Parathyroid adenoma (tissue), 2 donors: ENCODE data around the gene TGFB1.
A peak's percentile ranks its signal among the peaks of the same experiment; 100 is the strongest.

Experiments
- H2AFZ ChIP-seq: fragments of 300-600 bp; sonication (generic); one replicate; pipeline ENCODE4 v1.7.0; 2017; ENCODE audit warnings: antibody characterized with exemption, mild to moderate bottlenecking
- H3K27ac ChIP-seq: fragments of 300-600 bp; sonication (generic); one replicate; pipeline ENCODE4 v1.7.0; 2017
- H3K27me3 ChIP-seq: fragments of 300-600 bp; sonication (generic); one replicate; pipeline ENCODE4 v1.7.0; 2017; ENCODE audit warnings: low read length; ENCODE audit not compliant: control insufficient read depth, insufficient read depth
- H3K36me3 ChIP-seq: fragments of 300-600 bp; sonication (generic); one replicate; pipeline ENCODE4 v1.7.0; 2017; ENCODE audit warnings: low read length; ENCODE audit not compliant: control insufficient read depth, insufficient read depth
- H3K4me1 ChIP-seq: fragments of 300-600 bp; sonication (generic); one replicate; pipeline ENCODE4 v1.7.0; 2017; ENCODE audit warnings: control low read depth
- H3K4me2 ChIP-seq: fragments of 300-600 bp; sonication (generic); one replicate; pipeline ENCODE4 v1.7.0; 2017; ENCODE audit warnings: low read length
- H3K4me3 ChIP-seq: fragments of 300-600 bp; sonication (generic); one replicate; pipeline ENCODE4 v1.7.0; 2017; ENCODE audit warnings: low read depth, low read length
- H3K79me2 ChIP-seq: fragments of 300-600 bp; sonication (generic); one replicate; pipeline ENCODE4 v1.7.0; 2017; ENCODE audit warnings: control low read depth
- H3K9ac ChIP-seq: fragments of 300-600 bp; sonication (generic); one replicate; pipeline ENCODE4 v1.7.0; 2017; ENCODE audit warnings: mild to moderate bottlenecking
- H3K9me3 ChIP-seq: fragments of 300-600 bp; sonication (generic); one replicate; pipeline ENCODE4 v1.7.0; 2017; ENCODE audit warnings: low read length; ENCODE audit not compliant: control insufficient read depth
- CTCF ChIP-seq: fragments of 300-600 bp; sonication (generic); IDR thresholded peaks from one replicate; pipeline ENCODE4 v1.7.0; 2017; ENCODE audit warnings: antibody characterized with exemption, mild to moderate bottlenecking
- donor health status: primary hyperparathyroidism.

TGFB1 gene

GRCh38 chr19:41353466-41354342 is at the start of gene TGFB1:
TSS of gene TGFB1 (minus strand) at chr19:41353922. CDS start at chr19:41353044, 878 bp downstream.
- Histone ChIP-seq H3K4me3 (peak within 1 kb of the TSS; percentile 77), H3K27ac (peak within 1 kb of the TSS; percentile 53), H3K36me3 (no peaks in the 10 kb centered on the region), H3K9me3 (no peaks in the 10 kb centered on the region), H3K9ac (no peak within 1 kb of the TSS), H3K79me2 (no peaks in the 10 kb centered on the region), H2AFZ (peak within 1 kb of the TSS; percentile 65), H3K27me3 (no peaks in the 10 kb centered on the region), H3K4me2 (peak within 1 kb of the TSS; percentile 97), H3K4me1 (no peaks in the 10 kb centered on the region)
- peak; percentile 92 for TF ChIP-seq CTCF

DNA sequence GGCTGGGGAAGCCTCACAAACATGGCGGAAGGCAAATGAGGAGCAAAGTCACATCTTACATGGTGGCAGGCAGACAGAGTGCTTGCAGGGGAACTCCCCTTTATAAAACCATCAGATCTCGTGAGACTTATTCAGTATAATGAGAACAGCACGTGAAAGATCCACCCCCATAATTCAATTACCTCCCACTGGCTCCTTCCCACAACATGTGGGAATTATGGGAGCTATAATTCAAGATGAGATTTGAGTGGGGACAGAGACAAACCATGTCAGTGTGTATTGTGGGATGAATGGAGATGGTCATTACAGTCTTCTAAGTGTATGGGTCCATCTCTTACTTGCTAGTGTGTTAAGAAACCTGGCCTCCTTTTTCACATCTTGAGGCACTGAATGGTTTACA is 48.3 kb upstream of the TGFB1 start:
- no peak overlapping the region for H2AFZ ChIP-seq
- H3K79me2 ChIP-seq: peaks cover 37% of the 10 kb centered on the region
- no peaks in the 10 kb centered on the region for H3K27me3 ChIP-seq
- H3K9ac ChIP-seq: no peak overlapping the region
- H3K9me3 ChIP-seq: no peaks in the 10 kb centered on the region
- peak overlapping the region; percentile 85 for H3K27ac ChIP-seq
- no peak overlapping the region for H3K4me3 ChIP-seq
- no peak for TF ChIP-seq CTCF
- H3K36me3 ChIP-seq: no peaks in the 10 kb centered on the region
- peaks cover 24% of the 10 kb centered on the region for H3K4me1 ChIP-seq
- H3K4me2 ChIP-seq: no peak overlapping the region

DNA sequence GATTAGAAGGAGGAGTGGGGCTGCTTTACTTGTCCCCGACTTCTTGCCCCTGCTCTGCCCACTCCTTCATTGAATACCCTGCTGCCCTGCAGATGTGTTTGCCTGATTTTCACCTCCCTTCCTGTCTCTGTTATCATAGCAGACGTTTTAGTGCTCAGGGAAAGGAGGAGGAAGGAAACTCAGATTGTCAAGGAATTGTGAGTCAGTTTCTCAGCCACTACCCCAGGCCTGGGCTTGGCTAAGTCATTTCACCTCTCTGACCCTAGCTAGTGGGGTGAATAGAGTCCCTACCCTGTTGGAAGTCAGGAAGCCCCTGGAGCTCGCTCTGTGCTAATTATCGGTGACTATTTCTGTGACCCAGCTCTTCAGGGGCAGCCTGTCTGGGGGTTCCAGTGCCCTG is 47.8 kb upstream of the TGFB1 start:
- Histone ChIP-seq H3K36me3 (no peaks in the 10 kb centered on the region), H3K27me3 (no peaks in the 10 kb centered on the region), H3K9ac (no peak overlapping the region), H3K4me2 (no peak overlapping the region), H3K27ac (no peak overlapping the region), H3K4me3 (no peak overlapping the region), H3K4me1 (peaks cover 24% of the 10 kb centered on the region), H3K79me2 (peaks cover 37% of the 10 kb centered on the region), H2AFZ (no peak overlapping the region), H3K9me3 (no peaks in the 10 kb centered on the region)
- no peak for TF ChIP-seq CTCF

DNA sequence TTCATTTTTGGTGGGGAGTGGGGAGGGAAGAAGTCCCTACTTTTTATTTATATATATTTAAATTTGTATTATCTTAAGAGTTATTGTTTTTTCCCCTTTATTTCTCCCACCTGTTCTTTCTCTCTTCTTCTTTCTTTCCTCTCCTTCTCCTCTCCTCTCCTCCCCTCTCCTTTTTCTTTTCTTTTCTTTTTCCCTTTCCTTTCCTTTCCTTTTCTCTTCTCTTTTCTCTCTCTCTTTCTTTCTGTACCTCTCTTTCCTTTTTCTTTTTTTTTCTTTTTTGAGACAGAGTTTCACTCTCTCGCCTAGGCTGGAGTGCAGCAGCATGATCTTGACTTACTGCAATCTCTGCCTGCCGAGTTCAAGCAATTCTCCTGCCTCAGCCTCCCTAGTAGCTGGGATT is 45.8 kb upstream of the TGFB1 start:
- no peaks in the 10 kb centered on the region for H3K36me3 ChIP-seq
- no peak overlapping the region for H3K4me3 ChIP-seq
- no peak overlapping the region for H3K9ac ChIP-seq
- no peaks in the 10 kb centered on the region for H3K9me3 ChIP-seq
- TF ChIP-seq CTCF: no peak
- H3K4me2 ChIP-seq: no peak overlapping the region
- H2AFZ ChIP-seq: no peak overlapping the region
- no peak overlapping the region for H3K27ac ChIP-seq
- H3K4me1 ChIP-seq: peaks cover 19% of the 10 kb centered on the region
- H3K79me2 ChIP-seq: peaks cover 32% of the 10 kb centered on the region
- H3K27me3 ChIP-seq: no peaks in the 10 kb centered on the region

GRCh38 chr19:41399091-41399490 is 45.4 kb upstream of the TGFB1 start:
- Histone ChIP-seq H3K27ac (no peak overlapping the region), H3K36me3 (no peaks in the 10 kb centered on the region), H3K27me3 (no peaks in the 10 kb centered on the region), H3K9me3 (no peaks in the 10 kb centered on the region), H3K4me2 (peak overlapping the region; percentile 83), H3K79me2 (peaks cover 32% of the 10 kb centered on the region), H3K9ac (no peak overlapping the region), H3K4me1 (peaks cover 19% of the 10 kb centered on the region), H3K4me3 (peak overlapping the region; percentile 99), H2AFZ (no peak overlapping the region)
- TF ChIP-seq CTCF: no peak
